ENCODE measurements around the gene MGMT. TPM values are rescaled to one million over a fixed set of nuclear protein-coding genes. Genes with fewer than 3 reads are reported as not detected.

Gene MGMT
- total RNA-seq, 1 donor from 2014 or later, result 19.4 TPM

- Histone ChIP-seq H3K4me1 (no peaks in the 10 kb centered on the region), H3K36me3 (no peaks in the 10 kb centered on the region), H3K27ac (no peak overlapping the region), H3K9me3 (peaks cover 20% of the 10 kb centered on the region), H3K4me3 (no peak overlapping the region), H3K27me3 (no peaks in the 10 kb centered on the region)
- intact Hi-C loops (cut with DNase I), result no loop called here
- no peak for TF ChIP-seq CTCF (IDR thresholded peaks at IDR 0.05)
- DNase-seq (no peak), ATAC-seq (no peak)
Observed at GRCh38 chr10:129495256-129495655, 28.2 kb downstream of the MGMT start.

GRCh38 chr10:129495698-129496097, 28.7 kb downstream of the MGMT start:
- Histone ChIP-seq H3K27ac (no peak overlapping the region), H3K4me1 (no peaks in the 10 kb centered on the region), H3K4me3 (no peak overlapping the region), H3K36me3 (no peaks in the 10 kb centered on the region), H3K9me3 (peaks cover 19% of the 10 kb centered on the region), H3K27me3 (no peaks in the 10 kb centered on the region)
- peak; percentile 51 for ATAC-seq
- intact Hi-C loops (cut with DNase I), result no loop called here
- no peak for DNase-seq
- TF ChIP-seq CTCF (IDR thresholded peaks at IDR 0.05), result no peak

- Histone ChIP-seq H3K9me3 (peaks cover 7% of the 10 kb centered on the region), H3K27ac (no peak overlapping the region), H3K27me3 (no peaks in the 10 kb centered on the region), H3K4me1 (no peaks in the 10 kb centered on the region), H3K4me3 (no peak overlapping the region), H3K36me3 (no peaks in the 10 kb centered on the region)
- DNase-seq (no peak), ATAC-seq (no peak)
- intact Hi-C loops (cut with DNase I), result no loop called here
- no peak for TF ChIP-seq CTCF (IDR thresholded peaks at IDR 0.05)
Observed at GRCh38 chr10:129497013-129497412, 30.0 kb downstream of the MGMT start.

- Histone ChIP-seq H3K36me3 (no peaks in the 10 kb centered on the region), H3K4me3 (no peak overlapping the region), H3K9me3 (no peaks in the 10 kb centered on the region), H3K4me1 (no peaks in the 10 kb centered on the region), H3K27ac (no peak overlapping the region), H3K27me3 (no peaks in the 10 kb centered on the region)
- no peak for TF ChIP-seq CTCF (IDR thresholded peaks at IDR 0.05)
- DNase-seq, result no peak
- intact Hi-C loops (cut with DNase I), result no loop called here
- ATAC-seq, result no peak
Observed at GRCh38 chr10:129498680-129499079, 31.6 kb downstream of the MGMT start.

- intact Hi-C loops (cut with DNase I), result no loop called here
- DNase-seq, result no peak
- TF ChIP-seq CTCF (IDR thresholded peaks at IDR 0.05), result no peak
- Histone ChIP-seq H3K36me3 (no peaks in the 10 kb centered on the region), H3K9me3 (no peaks in the 10 kb centered on the region), H3K27me3 (no peaks in the 10 kb centered on the region), H3K4me1 (no peaks in the 10 kb centered on the region), H3K4me3 (no peak overlapping the region), H3K27ac (no peak overlapping the region)
- no peak for ATAC-seq
Observed at GRCh38 chr10:129500617-129501339, 33.7 kb downstream of the MGMT start.
